ENCODE data around the gene ATP8B3.

ATP8B3 gene, protein sequence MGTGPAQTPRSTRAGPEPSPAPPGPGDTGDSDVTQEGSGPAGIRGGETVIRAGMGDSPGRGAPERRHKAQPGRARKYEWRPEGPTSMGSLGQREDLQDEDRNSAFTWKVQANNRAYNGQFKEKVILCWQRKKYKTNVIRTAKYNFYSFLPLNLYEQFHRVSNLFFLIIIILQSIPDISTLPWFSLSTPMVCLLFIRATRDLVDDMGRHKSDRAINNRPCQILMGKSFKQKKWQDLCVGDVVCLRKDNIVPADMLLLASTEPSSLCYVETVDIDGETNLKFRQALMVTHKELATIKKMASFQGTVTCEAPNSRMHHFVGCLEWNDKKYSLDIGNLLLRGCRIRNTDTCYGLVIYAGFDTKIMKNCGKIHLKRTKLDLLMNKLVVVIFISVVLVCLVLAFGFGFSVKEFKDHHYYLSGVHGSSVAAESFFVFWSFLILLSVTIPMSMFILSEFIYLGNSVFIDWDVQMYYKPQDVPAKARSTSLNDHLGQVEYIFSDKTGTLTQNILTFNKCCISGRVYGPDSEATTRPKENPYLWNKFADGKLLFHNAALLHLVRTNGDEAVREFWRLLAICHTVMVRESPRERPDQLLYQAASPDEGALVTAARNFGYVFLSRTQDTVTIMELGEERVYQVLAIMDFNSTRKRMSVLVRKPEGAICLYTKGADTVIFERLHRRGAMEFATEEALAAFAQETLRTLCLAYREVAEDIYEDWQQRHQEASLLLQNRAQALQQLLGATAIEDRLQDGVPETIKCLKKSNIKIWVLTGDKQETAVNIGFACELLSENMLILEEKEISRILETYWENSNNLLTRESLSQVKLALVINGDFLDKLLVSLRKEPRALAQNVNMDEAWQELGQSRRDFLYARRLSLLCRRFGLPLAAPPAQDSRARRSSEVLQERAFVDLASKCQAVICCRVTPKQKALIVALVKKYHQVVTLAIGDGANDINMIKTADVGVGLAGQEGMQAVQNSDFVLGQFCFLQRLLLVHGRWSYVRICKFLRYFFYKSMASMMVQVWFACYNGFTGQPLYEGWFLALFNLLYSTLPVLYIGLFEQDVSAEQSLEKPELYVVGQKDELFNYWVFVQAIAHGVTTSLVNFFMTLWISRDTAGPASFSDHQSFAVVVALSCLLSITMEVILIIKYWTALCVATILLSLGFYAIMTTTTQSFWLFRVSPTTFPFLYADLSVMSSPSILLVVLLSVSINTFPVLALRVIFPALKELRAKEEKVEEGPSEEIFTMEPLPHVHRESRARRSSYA (N-terminal part only)

GRCh38 chr19:1811942-1812425 is at the start of gene ATP8B3:
ATP8B3 (minus strand) TSS chr19:1812276; CDS start chr19:1811736, 540 bp downstream.
- peak; percentile 89 for DNase-seq

DNA sequence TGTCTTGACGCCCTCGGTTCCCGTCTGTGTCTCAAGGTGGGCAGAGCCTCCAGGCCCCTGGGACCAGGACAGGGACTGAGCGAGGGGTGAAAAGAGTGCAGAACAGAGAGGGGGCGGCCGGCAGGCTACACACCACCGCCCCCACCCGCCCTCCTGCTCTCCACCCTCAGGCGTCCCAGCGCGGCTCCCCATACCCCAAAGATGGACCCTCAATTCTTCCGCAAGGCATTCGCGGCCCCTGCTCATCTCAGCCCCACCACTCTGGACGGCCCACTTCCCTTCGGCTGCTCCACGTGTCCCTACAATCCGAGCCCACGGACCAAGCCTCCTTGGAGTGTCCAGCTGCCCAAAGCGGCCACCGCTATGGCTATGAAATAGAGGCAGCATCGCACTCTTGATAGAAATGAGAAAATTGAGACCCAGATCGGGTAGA is 49.5 kb upstream of the ATP8B3 start:
- DNase-seq = no peak

- no peak for DNase-seq
These were observed 48.9 kb upstream of the ATP8B3 start for GRCh38 chr19:1860821-1861598.

DNA sequence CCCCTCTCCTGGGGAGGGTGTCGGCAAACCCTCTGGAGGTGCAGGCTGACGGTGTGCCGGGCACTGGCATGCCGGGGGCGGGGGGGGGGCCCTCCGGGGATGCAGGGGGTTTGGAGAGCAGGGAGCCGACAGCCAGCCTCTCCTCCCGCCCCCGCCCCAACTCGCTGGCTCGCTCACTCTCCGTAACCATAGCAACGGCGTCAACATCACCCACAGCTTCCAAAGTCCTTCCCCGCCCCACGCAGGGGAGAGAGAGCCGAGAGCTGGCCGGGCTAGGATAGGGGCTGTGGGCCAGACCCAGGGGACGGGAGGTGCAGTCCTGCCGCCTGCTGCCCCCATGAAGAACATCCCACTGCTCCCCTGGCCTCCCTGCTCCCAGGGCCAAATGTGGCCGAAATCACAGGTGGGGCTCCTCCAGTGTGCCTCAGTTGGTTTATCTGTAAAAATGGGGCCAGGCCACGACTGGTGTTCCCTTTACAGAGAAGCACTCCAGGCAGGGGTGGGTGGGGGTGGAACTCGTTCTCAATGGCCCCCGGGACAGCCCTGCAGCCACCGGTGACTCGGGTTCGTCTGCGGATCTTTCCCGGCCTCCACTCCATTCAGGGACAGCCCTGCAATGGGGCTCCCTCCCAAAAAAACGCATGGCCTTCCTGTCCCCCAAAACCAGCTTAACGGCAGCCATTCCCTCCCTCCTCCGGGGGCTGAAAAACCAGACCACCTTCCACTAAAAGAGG is 48.1 kb upstream of the ATP8B3 start:
- DNase-seq = peak; percentile 60

DNA sequence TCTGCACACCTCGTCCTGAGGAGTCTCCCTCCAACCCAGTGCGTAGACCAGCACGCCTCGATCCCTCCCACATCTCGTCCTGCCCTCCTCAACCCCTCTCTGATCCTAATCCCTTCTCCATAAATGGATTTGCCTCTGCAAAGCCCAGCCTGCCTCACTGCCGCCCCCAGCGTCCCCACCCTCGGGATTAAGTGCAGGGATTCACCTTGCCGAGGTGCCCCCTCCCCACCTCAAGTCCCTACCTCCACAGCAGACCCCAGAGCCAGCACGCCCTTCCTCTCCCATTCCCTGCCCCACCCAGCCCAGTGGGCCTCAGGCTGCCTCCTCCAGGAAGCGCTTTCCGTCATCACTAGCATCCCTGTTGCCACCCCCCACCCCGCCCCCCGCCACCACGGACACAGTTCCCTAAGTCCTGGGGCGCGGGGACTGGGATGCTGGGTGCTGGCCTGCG is 47.3 kb upstream of the ATP8B3 start:
- no peak for DNase-seq

DNA sequence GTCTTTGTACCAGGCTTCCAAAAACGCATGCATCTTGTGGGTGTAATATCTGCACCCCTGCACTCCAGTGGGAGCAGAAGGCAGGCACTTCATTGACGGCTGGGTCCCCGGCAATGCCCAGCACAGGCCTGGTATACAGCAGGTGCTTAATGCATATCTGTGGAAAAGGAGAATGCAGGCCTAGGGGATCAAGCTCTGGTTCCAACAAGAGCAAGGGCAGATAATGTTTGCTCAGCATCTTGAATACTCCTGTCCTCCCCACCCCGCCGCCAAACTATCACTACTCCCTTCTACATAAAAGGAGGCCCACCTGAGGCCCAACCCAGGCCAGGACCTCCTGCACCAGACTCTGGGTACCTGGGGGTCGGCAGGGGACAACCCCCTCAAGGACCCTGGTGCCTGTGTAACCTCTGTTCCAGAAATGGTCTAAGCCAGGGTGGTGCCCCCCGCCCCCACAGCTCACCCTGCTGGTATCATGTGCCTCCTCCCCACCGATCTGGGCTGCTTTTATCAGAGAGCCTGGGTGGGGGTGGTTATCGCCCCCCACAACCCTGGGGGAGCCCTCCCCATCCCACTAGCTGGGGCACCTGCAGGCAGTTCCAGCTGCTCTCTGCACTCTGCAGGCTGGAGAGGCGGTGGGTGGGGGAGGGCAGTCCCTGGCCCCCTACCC is 46.5 kb upstream of the ATP8B3 start:
- DNase-seq = no peak

- DNase-seq = no peak
These were observed 45.7 kb upstream of the ATP8B3 start for GRCh38 chr19:1857648-1858326.

DNA sequence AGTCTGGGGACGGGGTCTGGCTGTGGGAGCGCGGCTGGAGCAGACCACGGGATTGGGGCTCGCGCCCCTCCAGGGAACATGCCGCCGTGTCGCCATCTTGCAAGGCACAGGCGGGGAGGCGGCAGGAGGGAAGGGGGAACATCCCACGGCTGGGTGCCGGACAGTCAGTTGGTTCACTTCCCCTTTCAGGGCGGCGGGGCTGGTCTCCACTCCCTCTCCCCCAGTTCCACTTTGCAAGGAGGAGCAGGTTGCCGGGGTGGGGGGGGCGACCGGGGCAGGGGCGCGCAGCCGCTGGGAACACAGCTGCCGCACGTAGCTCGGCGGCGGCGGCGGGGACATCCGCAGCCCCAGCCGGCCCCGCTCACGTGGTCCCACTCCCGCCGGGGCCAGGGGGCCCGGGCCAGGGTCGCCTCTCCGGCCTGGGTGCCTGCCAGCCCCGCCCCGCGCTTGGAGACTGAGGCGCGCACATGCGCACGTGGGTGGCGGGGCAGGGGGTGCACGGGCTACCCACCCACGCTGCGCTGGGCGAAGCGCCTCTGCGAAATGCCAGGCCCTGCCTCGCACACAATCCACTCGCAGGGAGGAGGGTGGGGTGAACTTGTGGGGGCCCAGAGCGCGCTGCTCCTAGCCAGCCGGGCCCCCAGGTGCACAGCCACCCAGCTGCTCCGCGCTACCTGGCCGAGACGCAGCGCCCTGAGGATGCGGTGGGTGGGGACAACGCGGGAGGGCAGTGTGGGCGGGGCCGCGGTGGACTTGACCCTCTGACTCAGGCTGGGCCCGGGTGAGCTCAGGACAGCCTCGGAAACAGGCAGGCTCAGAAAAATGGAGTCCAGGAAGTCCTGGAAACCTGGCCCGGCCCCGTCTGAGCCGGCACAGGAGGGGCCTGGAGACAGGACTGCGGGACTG is 44.9 kb upstream of the ATP8B3 start:
- DNase-seq = peak; percentile 60

DNA sequence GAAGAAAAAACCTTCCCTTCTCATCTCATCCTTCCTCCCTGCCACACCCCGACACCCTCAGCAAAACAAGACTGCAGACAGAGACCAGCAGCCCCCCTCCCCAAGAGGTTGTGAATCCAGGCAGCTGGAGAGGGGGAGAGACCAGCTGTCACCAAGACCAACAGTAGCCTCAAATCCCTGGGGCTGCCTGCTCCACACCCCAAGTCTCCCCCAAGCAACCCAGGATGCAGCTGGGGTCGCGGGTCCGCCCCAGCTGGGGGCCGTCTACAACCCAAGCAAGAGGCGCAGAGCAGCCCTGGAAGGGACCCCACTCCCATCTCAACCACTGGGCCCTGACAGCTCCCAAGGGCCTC is 44.2 kb upstream of the ATP8B3 start:
- no peak for DNase-seq

GRCh38 chr19:1855828-1856255 is 43.8 kb upstream of the ATP8B3 start:
- peak; percentile 46 for DNase-seq

GRCh38 chr19:1855040-1855827 is 43.2 kb upstream of the ATP8B3 start:
- DNase-seq = peak; percentile 96

DNA sequence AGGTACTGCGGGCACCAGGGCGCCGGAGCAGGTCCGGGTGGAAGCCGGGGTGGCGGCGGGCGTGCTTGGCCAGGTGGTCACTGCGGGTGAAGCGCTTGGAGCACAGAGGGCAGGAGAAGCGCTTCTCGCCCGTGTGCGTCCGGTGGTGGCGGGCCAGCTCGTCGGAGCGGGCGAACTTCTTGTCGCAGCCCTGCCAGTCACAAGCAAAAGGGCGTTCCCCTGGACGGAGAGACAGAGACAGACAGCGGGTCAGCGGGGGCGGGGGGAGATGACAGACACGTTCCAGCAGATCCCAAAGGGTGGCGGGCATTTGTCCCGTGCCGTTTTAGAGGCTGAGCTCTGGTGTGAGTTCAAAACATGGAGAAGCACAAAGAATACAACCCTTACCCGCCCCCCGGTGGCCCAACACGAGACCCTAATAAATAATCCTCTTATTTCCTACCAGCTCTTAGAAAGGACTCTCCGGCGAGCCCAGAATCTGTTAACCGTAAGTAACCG is 42.5 kb upstream of the ATP8B3 start:
- no peak for DNase-seq

- DNase-seq = no peak
These were observed 42.0 kb upstream of the ATP8B3 start for GRCh38 chr19:1854039-1854541.

DNA sequence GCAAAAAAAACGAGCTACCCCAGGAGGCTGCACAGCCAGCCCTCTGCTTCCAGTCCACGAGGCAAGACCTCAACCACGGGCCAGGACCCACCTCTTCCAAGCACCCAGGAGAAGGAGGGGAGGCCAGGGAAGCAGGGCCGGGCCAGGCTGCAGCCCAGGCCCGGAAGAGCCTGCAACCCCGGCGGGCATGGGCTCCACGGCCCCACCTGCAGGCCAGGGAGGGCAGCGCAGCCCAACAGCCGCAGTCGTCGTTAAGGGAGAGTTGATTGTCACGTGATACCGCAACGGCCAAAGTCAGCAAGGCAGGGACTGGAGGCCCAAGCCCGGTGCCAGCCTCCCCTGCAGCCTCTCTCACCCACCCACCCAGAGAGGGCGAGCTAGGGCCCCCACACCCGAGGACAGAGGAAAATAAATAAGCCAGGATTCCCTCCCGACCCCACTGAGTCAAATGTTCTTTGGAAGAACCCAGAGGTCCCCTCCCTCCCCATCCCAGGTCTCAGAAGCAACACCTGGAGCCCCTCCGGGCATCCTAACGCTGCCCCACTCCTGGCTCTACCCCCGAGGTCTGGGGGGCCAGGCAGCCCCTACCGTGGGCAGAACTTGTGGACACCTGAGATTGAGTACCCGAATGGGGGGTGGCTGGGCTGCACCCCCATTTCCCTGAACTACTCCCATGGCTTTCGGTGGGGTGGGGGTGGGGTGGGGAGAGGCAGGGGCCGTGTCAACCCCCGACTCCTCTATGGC is 41.4 kb upstream of the ATP8B3 start:
- DNase-seq = peak; percentile 90

DNA sequence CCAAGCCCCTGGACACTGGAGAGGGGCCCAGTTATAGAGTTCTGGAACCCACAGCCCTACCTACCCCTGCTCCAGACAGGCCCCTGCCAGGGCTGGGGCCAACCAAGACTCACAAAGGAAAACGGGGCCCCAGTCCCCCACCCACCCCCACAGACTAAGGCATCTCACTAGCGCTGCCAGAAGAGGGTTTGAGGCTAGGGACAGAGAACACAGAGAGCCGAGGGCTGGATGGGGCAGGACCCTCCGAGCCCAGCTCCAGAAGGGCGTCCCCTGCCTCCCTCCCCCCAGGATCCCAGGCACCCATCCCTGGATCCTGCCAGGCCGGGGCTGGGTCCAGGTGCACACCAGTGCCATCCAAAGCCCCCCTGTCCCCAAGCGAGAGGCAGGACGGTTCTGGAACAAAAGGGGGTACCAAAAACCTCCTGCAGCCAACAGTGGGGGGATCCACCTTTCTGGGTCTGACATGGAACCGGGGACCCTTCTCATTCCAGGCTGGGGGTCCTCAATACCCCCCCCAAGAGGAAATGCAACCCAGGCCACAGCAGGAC is 40.6 kb upstream of the ATP8B3 start:
- DNase-seq = no peak

Data from activated CD4-positive, alpha-beta T cell treated with anti-CD3 and anti-CD28 coated beads, Interleukin-2, amount 50 U/mL, for 16 hours (primary cell).